ENCODE results near the gene CDH5.
A peak's percentile ranks its signal among the peaks of the same experiment; 100 is the strongest.

The CDH5 gene

DNA sequence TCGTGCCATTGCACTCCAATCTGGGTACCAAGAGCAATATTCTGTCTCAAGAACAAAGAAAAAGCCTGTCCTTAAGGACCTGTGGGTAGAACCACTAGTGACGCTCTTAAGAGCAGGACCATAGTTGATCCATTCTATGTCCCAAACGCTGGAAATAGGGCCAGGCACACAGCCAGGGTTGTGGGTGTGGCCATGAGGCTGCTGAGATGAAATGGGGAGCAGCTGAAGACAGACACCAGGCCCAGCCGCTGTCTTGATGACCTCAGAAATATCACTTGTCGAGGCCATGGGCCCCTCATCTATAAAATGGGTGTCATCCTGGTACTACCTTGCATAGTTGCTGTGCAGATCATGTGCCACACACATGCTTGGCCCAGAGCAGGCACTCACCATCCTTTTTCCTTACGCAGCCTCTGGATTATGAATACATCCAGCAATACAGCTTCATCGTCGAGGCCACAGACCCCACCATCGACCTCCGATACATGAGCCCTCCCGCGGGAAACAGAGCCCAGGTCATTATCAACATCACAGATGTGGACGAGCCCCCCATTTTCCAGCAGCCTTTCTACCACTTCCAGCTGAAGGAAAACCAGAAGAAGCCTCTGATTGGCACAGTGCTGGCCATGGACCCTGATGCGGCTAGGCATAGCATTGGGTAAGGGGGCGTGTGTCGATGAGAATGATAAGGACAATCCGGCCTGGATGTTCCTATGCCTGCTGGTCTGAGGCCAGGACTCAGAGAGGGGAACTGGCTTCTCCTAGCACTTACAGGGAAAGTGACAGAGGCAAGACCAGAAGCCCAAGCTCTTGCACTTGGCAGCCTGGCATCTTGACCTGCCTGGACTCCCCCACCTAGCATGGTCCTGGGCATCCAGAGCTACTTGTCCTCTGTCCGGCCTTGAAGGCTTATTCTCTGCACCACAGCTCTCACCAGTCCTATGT lies 25.5 kb downstream of the CDH5 start:
- TF ChIP-seq YY1 (IDR thresholded peaks at IDR 0.05; ENCODE audit: low read depth) (no peak), TAF1 (IDR thresholded peaks at IDR 0.05; ENCODE audit: low read depth) (no peak), CEBPB (IDR thresholded peaks at IDR 0.05) (no peak), NFIC (IDR thresholded peaks at IDR 0.05) (no peak), EGR1 (IDR thresholded peaks at IDR 0.05) (no peak), FOXM1 (IDR thresholded peaks at IDR 0.05; ENCODE audit: borderline replicate concordance, low read depth) (no peak), CREB1 (IDR thresholded peaks at IDR 0.05; ENCODE audit: low read depth) (no peak), TEAD4 (IDR thresholded peaks at IDR 0.05) (no peak)
- TF ChIP-seq, protein P1, sequence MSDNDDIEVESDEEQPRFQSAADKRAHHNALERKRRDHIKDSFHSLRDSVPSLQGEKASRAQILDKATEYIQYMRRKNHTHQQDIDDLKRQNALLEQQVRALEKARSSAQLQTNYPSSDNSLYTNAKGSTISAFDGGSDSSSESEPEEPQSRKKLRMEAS (IDR thresholded peaks at IDR 0.05): no peak
- TF ChIP-seq, protein P2, sequence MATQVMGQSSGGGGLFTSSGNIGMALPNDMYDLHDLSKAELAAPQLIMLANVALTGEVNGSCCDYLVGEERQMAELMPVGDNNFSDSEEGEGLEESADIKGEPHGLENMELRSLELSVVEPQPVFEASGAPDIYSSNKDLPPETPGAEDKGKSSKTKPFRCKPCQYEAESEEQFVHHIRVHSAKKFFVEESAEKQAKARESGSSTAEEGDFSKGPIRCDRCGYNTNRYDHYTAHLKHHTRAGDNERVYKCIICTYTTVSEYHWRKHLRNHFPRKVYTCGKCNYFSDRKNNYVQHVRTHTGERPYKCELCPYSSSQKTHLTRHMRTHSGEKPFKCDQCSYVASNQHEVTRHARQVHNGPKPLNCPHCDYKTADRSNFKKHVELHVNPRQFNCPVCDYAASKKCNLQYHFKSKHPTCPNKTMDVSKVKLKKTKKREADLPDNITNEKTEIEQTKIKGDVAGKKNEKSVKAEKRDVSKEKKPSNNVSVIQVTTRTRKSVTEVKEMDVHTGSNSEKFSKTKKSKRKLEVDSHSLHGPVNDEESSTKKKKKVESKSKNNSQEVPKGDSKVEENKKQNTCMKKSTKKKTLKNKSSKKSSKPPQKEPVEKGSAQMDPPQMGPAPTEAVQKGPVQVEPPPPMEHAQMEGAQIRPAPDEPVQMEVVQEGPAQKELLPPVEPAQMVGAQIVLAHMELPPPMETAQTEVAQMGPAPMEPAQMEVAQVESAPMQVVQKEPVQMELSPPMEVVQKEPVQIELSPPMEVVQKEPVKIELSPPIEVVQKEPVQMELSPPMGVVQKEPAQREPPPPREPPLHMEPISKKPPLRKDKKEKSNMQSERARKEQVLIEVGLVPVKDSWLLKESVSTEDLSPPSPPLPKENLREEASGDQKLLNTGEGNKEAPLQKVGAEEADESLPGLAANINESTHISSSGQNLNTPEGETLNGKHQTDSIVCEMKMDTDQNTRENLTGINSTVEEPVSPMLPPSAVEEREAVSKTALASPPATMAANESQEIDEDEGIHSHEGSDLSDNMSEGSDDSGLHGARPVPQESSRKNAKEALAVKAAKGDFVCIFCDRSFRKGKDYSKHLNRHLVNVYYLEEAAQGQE (IDR thresholded peaks at IDR 0.05; ENCODE audit: low read depth): no peak
- TF ChIP-seq, protein P3, sequence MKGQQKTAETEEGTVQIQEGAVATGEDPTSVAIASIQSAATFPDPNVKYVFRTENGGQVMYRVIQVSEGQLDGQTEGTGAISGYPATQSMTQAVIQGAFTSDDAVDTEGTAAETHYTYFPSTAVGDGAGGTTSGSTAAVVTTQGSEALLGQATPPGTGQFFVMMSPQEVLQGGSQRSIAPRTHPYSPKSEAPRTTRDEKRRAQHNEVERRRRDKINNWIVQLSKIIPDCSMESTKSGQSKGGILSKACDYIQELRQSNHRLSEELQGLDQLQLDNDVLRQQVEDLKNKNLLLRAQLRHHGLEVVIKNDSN (IDR thresholded peaks at IDR 0.05): no peak

DNA sequence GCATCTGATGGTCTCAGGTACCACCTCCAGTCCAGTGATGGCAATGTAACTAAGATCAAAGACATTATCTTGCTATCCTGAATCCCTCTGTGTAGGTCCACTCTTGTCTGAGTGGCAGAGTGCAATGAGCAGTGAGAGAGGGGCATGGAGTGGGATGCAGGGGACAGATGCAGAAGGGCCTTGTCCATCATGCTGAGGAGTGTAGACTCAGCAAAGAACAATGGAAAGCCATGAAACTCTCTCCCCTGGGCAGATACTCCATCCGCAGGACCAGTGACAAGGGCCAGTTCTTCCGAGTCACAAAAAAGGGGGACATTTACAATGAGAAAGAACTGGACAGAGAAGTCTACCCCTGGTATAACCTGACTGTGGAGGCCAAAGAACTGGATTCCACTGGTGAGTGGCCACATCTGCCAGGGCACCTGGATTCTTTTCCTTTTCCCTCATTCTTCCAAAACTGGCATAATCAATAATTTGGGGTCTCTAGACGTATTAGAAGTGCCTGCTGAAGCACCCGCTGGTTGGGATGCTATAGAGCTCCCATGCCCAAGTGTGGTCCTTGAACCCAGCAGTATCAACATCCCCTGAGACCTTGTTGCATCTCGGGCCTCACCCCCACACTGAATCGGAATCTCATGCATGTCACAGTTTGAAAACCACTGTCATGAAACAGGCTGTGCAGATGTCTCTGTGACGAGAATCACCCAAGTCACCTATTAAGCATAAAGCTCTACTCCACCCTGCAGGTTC lies 29.5 kb downstream of the CDH5 start:
- TF ChIP-seq RAD21 (IDR thresholded peaks at IDR 0.05; ENCODE audit: low read depth) (0 out of 2 replicates have a peak, but pooled peaks have one; percentile 2), FOXM1 (IDR thresholded peaks at IDR 0.05; ENCODE audit: borderline replicate concordance, low read depth) (no peak)

- TF ChIP-seq NFIC (IDR thresholded peaks at IDR 0.05) (no peak), TAF1 (IDR thresholded peaks at IDR 0.05; ENCODE audit: low read depth) (no peak), EGR1 (IDR thresholded peaks at IDR 0.05) (no peak)
- TF ChIP-seq, protein P1 (IDR thresholded peaks at IDR 0.05): no peak
- TF ChIP-seq, protein P2 (IDR thresholded peaks at IDR 0.05; ENCODE audit: low read depth): no peak
Observed at GRCh38 chr16:66397736-66398433, 31.4 kb downstream of the CDH5 start.

DNA sequence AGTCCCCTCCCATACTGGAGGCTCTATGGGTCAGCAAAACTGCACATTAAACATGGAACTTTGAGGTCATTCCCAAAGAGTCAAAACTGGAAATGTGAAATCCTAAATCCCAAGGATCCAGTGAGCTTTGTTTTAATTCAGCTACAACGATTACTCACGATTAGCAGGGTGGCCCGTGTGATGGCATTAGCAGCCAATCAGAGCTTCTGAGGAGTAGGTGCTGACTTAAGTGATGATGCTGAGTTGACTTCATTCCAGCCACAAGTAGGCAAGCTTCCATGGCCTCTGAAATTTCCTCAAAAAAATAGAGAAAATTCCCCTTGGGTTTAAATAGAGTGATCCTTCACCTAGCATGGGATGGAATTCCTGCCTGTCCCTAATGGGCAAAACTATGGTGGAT lies 32.5 kb downstream of the CDH5 start:
- TF ChIP-seq TAF1 (IDR thresholded peaks at IDR 0.05; ENCODE audit: low read depth) (no peak), CREB1 (IDR thresholded peaks at IDR 0.05; ENCODE audit: low read depth) (no peak), ZBTB7A (IDR thresholded peaks at IDR 0.05; ENCODE audit: low read depth) (no peak), EP300 (IDR thresholded peaks at IDR 0.05; ENCODE audit: borderline replicate concordance) (no peak), TCF12 (IDR thresholded peaks at IDR 0.05; ENCODE audit: low read depth) (no peak), NFIC (IDR thresholded peaks at IDR 0.05) (no peak), TEAD4 (IDR thresholded peaks at IDR 0.05) (no peak)
- TF ChIP-seq, protein P2 (IDR thresholded peaks at IDR 0.05; ENCODE audit: low read depth): no peak
- TF ChIP-seq, protein P1 (IDR thresholded peaks at IDR 0.05): no peak
